Activated CD4-positive, alpha-beta T cell treated with anti-CD3 and anti-CD28 coated beads for 24 hours (primary cell): ENCODE results near the gene FAM53B.

ENCODE experiments used
- DNase-seq, 2 donors: peaks; one replicate each; pipeline ENCODE4 v3.0.0-alpha.2; 2020; ENCODE audit warnings: low read depth in 2 of 2

Gene FAM53B

GRCh38 chr10:124576526-124577420, 167.4 kb downstream of the FAM53B start:
- no peak for DNase-seq

- no peak for DNase-seq
Measured at GRCh38 chr10:124575107-124576035, 168.8 kb downstream of the FAM53B start.

GRCh38 chr10:124574456-124575070, 169.6 kb downstream of the FAM53B start:
- DNase-seq = no peak

GRCh38 chr10:124573726-124574455, 170.3 kb downstream of the FAM53B start:
- no peak for DNase-seq

GRCh38 chr10:124572751-124573150, 171.4 kb downstream of the FAM53B start:
- no peak for DNase-seq

- DNase-seq = no peak
Measured at GRCh38 chr10:124570646-124571045, 173.5 kb downstream of the FAM53B start.

- DNase-seq = no peak
Measured at GRCh38 chr10:124569623-124570470, 174.3 kb downstream of the FAM53B start.
